HCT116 (cell line): ENCODE data around the gene LUZP2. TPM values are rescaled to one million over a fixed set of nuclear protein-coding genes. Genes with fewer than 3 reads are reported as not detected.

ENCODE experiments used
- ATAC-seq: fragments of 200-7000 bp; cut with Tn5 transposase; 2 replicates; pipeline ENCODE4 v1.9.1; 2020; ENCODE audit warnings: mild to moderate bottlenecking, moderate library complexity
- BruUV-seq: library from RNA; stranded (reverse); fragments of 400-500 nt; replicated peaks from 2 replicates; lab custom pipeline; 2021; lab: Mats Ljungman, UMichigan
- CTCF ChIA-PET: fragments of 300-600 bp; sonication (Branson Sonifier 250); formaldehyde crosslinking; loops from one replicate; lab custom pipeline; 2021; ENCODE audit warnings: antibody characterized with exemption; lab: Charles Lee
- POLR2A ChIA-PET: fragments of 300-600, 350-600 bp; sonication (Branson Sonifier 250); formaldehyde crosslinking; loops from one replicate; lab custom pipeline; 2021; ENCODE audit warnings: antibody characterized with exemption; lab: Charles Lee
- RAD21 ChIA-PET, 2 experiments: fragments of 300-600 bp; sonication (Branson Sonifier 250); formaldehyde crosslinking; loops; one replicate each; lab custom pipeline; 2023; ENCODE audit warnings: low total read pairs in 2 of 2; ENCODE audit not compliant: uncharacterized antibody in 2 of 2, unreplicated experiment in 2 of 2, low non-redundant PET in 1 of 2; lab: Charles Lee
- DNase-seq: peaks from one replicate; pipeline ENCODE4 v3.0.0-alpha.2; 2010; ENCODE audit warnings: low read depth, low spot score
- H2AFZ ChIP-seq: fragments of 200-600 bp; shearing (Covaris generic), sonication (generic); 2 replicates; pipeline ENCODE4 v1.6.1; 2017; ENCODE audit warnings: low read depth, mixed run types, mixed read lengths, antibody characterized with exemption, low read length; ENCODE audit not compliant: poor library complexity, severe bottlenecking
- H3K27ac ChIP-seq: 2 replicates; pipeline ENCODE4 v1.5.1; 2012; ENCODE audit warnings: low read depth, low read length
- H3K27me3 ChIP-seq: fragments of 200-600 bp; sonication (generic); 2 replicates; pipeline ENCODE4 v1.6.1; 2016; ENCODE audit warnings: mixed run types, low read length, mixed read lengths; ENCODE audit not compliant: insufficient read depth
- H3K36me3 ChIP-seq, 2 experiments: fragments of 200-500 bp in 1 of 2; fragments of 200-600 bp in 1 of 2; sonication (Bioruptor generic) in 1 of 2; sonication (generic) in 1 of 2; 2 replicates each; pipeline versions ENCODE4 v1.5.1 to v1.6.1; 2014 to 2016; ENCODE audit warnings: low read length in 2 of 2, inconsistent platforms in 1 of 2, mixed read lengths in 1 of 2, mixed run types in 1 of 2; ENCODE audit not compliant: insufficient read depth in 2 of 2, control insufficient read depth in 1 of 2
- H3K4me1 ChIP-seq, 2 experiments: fragments of 200-600 bp in 1 of 2; sonication (generic) in 1 of 2; 2 replicates each; pipeline versions ENCODE4 v1.5.1 to v1.6.1; 2012 to 2017; ENCODE audit warnings: low read length in 2 of 2, inconsistent platforms in 1 of 2, mild to moderate bottlenecking in 1 of 2, mixed read lengths in 1 of 2, mixed run types in 1 of 2, moderate library complexity in 1 of 2; ENCODE audit not compliant: insufficient read depth in 2 of 2, control insufficient read depth in 1 of 2
- H3K4me2 ChIP-seq: fragments of 200-600 bp; sonication (generic); 2 replicates; pipeline ENCODE4 v1.6.1; 2017; ENCODE audit warnings: mixed run types, low read length, mixed read lengths
- H3K4me3 ChIP-seq, 2 experiments: fragments of 200-600 bp in 1 of 2; sonication (generic) in 1 of 2; replicated peaks in 1 of 2; 2 replicates each; pipeline ENCODE4 v1.5.1; 2011 to 2016; ENCODE audit warnings: low read length in 2 of 2, control low read depth in 1 of 2, low read depth in 1 of 2, mild to moderate bottlenecking in 1 of 2, mixed read lengths in 1 of 2, mixed run types in 1 of 2
- H3K79me2 ChIP-seq: fragments of 200-600 bp; sonication (generic); 2 replicates; pipeline ENCODE4 v1.6.1; 2017; ENCODE audit warnings: mild to moderate bottlenecking, mixed run types, low read length, moderate library complexity, mixed read lengths; ENCODE audit not compliant: insufficient read depth
- H3K9ac ChIP-seq: fragments of 200-600 bp; sonication (generic); 2 replicates; pipeline ENCODE4 v1.6.1; 2016; ENCODE audit warnings: low read length, mixed read lengths
- H3K9me2 ChIP-seq: fragments of 200-600 bp; sonication (generic), shearing (Covaris generic); 2 replicates; pipeline ENCODE4 v1.6.1; 2017; ENCODE audit warnings: mixed run types, mild to moderate bottlenecking, moderate library complexity; ENCODE audit not compliant: insufficient read depth
- H3K9me3 ChIP-seq, 2 experiments: fragments of 200-500 bp in 1 of 2; fragments of 200-600 bp in 1 of 2; sonication (Bioruptor generic) in 1 of 2; sonication (generic) in 1 of 2; 2 replicates each; pipeline ENCODE4 v1.6.1; 2014 to 2017; ENCODE audit warnings: low read length in 2 of 2, mixed read lengths in 2 of 2, inconsistent platforms in 1 of 2, low read depth in 1 of 2, mild to moderate bottlenecking in 1 of 2, mixed run types in 1 of 2, moderate library complexity in 1 of 2; ENCODE audit not compliant: control insufficient read depth in 1 of 2, insufficient read depth in 1 of 2
- H4K20me1 ChIP-seq: fragments of 200-600 bp; sonication (generic), shearing (Covaris generic); 2 replicates; pipeline ENCODE4 v1.6.1; 2017; ENCODE audit warnings: mixed run types, mild to moderate bottlenecking, moderate library complexity; ENCODE audit not compliant: insufficient read depth
- CEBPB ChIP-seq: IDR thresholded peaks from 2 replicates; pipeline ENCODE4 v1.6.1; 2012; ENCODE audit warnings: low read depth
- EGR1 ChIP-seq: IDR thresholded peaks from 2 replicates; pipeline ENCODE4 v1.6.1; 2012; ENCODE audit warnings: low read depth
- ELF1 ChIP-seq: IDR thresholded peaks from 2 replicates; pipeline ENCODE4 v1.6.1; 2012; ENCODE audit warnings: low read depth, borderline replicate concordance
- EZH2 ChIP-seq: fragments of 200-600 bp; sonication (generic); IDR thresholded peaks from 2 replicates; pipeline ENCODE4 v1.6.1; 2017; ENCODE audit warnings: antibody characterized with exemption, mixed run types
- EZH2phosphoT487 ChIP-seq: fragments of 200-600 bp; IDR thresholded peaks from 2 replicates; pipeline ENCODE4 v1.6.1; 2018; ENCODE audit warnings: antibody characterized with exemption, borderline replicate concordance
- FOSL1 ChIP-seq: IDR thresholded peaks from 2 replicates; pipeline ENCODE4 v1.6.1; 2012; ENCODE audit warnings: low read depth
- JUND ChIP-seq: IDR thresholded peaks from 2 replicates; pipeline ENCODE4 v1.6.1; 2012
- POLR2A ChIP-seq: IDR thresholded peaks from 2 replicates; pipeline ENCODE4 v1.7.0; 2011; ENCODE audit warnings: borderline replicate concordance; ENCODE audit not compliant: insufficient read depth, insufficient read length; ENCODE audit errors: extremely low read depth
- POLR2AphosphoS5 ChIP-seq: IDR thresholded peaks from 2 replicates; pipeline ENCODE4 v1.6.1; 2011; ENCODE audit warnings: mild to moderate bottlenecking, low read depth, low read length, moderate library complexity
- RAD21 ChIP-seq: IDR thresholded peaks from 2 replicates; pipeline ENCODE4 v1.6.1; 2012; ENCODE audit warnings: low read depth, mild to moderate bottlenecking
- SIN3A ChIP-seq: IDR thresholded peaks from 2 replicates; pipeline ENCODE4 v1.6.1; 2012; ENCODE audit warnings: low read depth
- SP1 ChIP-seq: IDR thresholded peaks from 2 replicates; pipeline ENCODE4 v1.6.1; 2012; ENCODE audit warnings: low read depth
- SRF ChIP-seq: IDR thresholded peaks from 2 replicates; pipeline ENCODE4 v1.6.1; 2012; ENCODE audit warnings: low read depth
- TCF7L2 ChIP-seq: IDR thresholded peaks from 2 replicates; pipeline ENCODE4 v1.7.0; 2011; ENCODE audit warnings: borderline replicate concordance, inconsistent platforms; ENCODE audit not compliant: insufficient read depth, insufficient read length; ENCODE audit errors: extremely low read depth
- YY1 ChIP-seq: IDR thresholded peaks from 2 replicates; pipeline ENCODE4 v1.6.1; 2011; ENCODE audit warnings: low read length, low read depth, moderate library complexity, mild to moderate bottlenecking; ENCODE audit not compliant: insufficient replicate concordance; ENCODE audit errors: extremely low read depth
- intact Hi-C: fragments of 100-400 bp; cut with micrococcal nuclease; formaldehyde crosslinking; loops from 2 replicates; pipeline ENCODE4 v1.10.0; 2022
- total RNA-seq: library from RNA; stranded (reverse); gene quantifications from one replicate; pipeline ENCODE4 v1.2.1, GENCODE V29; 2021; ENCODE audit not compliant: unreplicated experiment
- TF ChIP-seq, protein P1 (sequence below): IDR thresholded peaks from 2 replicates; pipeline ENCODE4 v1.6.1; 2011; ENCODE audit warnings: mild to moderate bottlenecking, low read length, moderate library complexity; ENCODE audit not compliant: insufficient replicate concordance; ENCODE audit errors: extremely low read depth
- TF ChIP-seq, protein P2 (sequence below), 3 experiments: fragments of 200-600 bp in 1 of 3; sonication (generic) in 1 of 3; IDR thresholded peaks in 2 of 3; conservative IDR thresholded peaks in 1 of 3; 2 replicates each; pipeline ENCODE4 v1.5.1; 2012 to 2017; ENCODE audit warnings: low read depth in 2 of 3, low read length in 2 of 3, antibody characterized with exemption in 1 of 3, borderline replicate concordance in 1 of 3, control low read depth in 1 of 3, mild to moderate bottlenecking in 1 of 3, mixed read lengths in 1 of 3, mixed run types in 1 of 3, moderate library complexity in 1 of 3; ENCODE audit not compliant: insufficient read depth in 1 of 3

Gene LUZP2
- total RNA-seq, 1 experiment from 2014 or later, result not detected

DNA sequence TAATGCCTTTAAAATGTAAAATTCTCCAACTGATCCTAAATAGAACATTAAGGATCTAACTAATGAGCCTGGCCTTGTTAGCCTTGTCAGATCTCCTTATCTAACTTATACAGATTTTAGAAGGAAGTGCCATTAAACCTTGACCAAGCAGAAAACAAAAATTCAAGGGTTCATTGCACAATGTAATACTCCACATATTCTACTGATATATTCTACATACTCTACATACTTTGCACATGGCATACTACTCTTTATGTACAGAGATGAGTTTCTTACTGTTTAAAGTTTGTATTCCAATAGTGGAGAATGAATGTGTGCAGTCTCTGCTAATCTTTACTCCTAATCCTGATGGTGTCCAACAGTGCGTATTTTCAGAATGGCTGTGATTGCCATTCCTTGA lies 297.2 kb downstream of the LUZP2 start (continued):
- TF ChIP-seq, protein P1, sequence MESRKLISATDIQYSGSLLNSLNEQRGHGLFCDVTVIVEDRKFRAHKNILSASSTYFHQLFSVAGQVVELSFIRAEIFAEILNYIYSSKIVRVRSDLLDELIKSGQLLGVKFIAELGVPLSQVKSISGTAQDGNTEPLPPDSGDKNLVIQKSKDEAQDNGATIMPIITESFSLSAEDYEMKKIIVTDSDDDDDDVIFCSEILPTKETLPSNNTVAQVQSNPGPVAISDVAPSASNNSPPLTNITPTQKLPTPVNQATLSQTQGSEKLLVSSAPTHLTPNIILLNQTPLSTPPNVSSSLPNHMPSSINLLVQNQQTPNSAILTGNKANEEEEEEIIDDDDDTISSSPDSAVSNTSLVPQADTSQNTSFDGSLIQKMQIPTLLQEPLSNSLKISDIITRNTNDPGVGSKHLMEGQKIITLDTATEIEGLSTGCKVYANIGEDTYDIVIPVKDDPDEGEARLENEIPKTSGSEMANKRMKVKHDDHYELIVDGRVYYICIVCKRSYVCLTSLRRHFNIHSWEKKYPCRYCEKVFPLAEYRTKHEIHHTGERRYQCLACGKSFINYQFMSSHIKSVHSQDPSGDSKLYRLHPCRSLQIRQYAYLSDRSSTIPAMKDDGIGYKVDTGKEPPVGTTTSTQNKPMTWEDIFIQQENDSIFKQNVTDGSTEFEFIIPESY, result no peak
- TF ChIP-seq SIN3A (no peak), TCF7L2 (no peak), RAD21 (no peak), POLR2A (no peak), YY1 (no peak), EZH2 (no peak)
- TF ChIP-seq, protein P2, sequence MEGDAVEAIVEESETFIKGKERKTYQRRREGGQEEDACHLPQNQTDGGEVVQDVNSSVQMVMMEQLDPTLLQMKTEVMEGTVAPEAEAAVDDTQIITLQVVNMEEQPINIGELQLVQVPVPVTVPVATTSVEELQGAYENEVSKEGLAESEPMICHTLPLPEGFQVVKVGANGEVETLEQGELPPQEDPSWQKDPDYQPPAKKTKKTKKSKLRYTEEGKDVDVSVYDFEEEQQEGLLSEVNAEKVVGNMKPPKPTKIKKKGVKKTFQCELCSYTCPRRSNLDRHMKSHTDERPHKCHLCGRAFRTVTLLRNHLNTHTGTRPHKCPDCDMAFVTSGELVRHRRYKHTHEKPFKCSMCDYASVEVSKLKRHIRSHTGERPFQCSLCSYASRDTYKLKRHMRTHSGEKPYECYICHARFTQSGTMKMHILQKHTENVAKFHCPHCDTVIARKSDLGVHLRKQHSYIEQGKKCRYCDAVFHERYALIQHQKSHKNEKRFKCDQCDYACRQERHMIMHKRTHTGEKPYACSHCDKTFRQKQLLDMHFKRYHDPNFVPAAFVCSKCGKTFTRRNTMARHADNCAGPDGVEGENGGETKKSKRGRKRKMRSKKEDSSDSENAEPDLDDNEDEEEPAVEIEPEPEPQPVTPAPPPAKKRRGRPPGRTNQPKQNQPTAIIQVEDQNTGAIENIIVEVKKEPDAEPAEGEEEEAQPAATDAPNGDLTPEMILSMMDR (IDR thresholded peaks at IDR 0.05 in 2 of 3, conservative IDR thresholded peaks at IDR 0.05 in 1 of 3; ENCODE audit: borderline replicate concordance in 1 of 3, insufficient read depth in 1 of 3, low read depth in 2 of 3, low read length in 2 of 3), result no peak

- CTCF ChIA-PET, result no interaction called here
- Histone ChIP-seq H2AFZ (no peak overlapping the region), H3K9me3 (peaks cover 14 to 26% of the 10 kb centered on the region in 2 experiments; a peak in 3 of 4 replicates), H3K4me3 (no peak overlapping the region), H3K79me2 (no peaks in the 10 kb centered on the region), H3K4me1 (no peaks in the 10 kb centered on the region), H3K36me3 (no peaks in the 10 kb centered on the region), H3K4me2 (no peak overlapping the region), H4K20me1 (no peaks in the 10 kb centered on the region), H3K9ac (no peak overlapping the region), H3K27me3 (no peaks in the 10 kb centered on the region), H3K27ac (no peak overlapping the region), H3K9me2 (no peaks in the 10 kb centered on the region)
- no TSS peak for BruUV-seq
- intact Hi-C loops, result no loop called here
- no peak for ATAC-seq
- RAD21 ChIA-PET, result no interaction called here
- no peak for DNase-seq
- POLR2A ChIA-PET, result no interaction called here
- TF ChIP-seq EZH2phosphoT487 (no peak), EGR1 (no peak), POLR2AphosphoS5 (no peak), JUND (no peak), RAD21 (no peak), FOSL1 (no peak), EZH2 (no peak), CEBPB (no peak), SP1 (no peak), TCF7L2 (no peak), ELF1 (no peak), SRF (no peak)
- TF ChIP-seq, protein P1, result no peak
Measured at GRCh38 chr11:24805671-24806070, 308.8 kb downstream of the LUZP2 start.
